Trophoblast cell (in vitro differentiated cells and primary cell): Measurements from ENCODE around the gene SYNJ2.

Experiments used
- DNase-seq, 2 donors: peaks; one replicate each; pipeline ENCODE4 v3.0.0-alpha.2; 2016
- H2AFZ ChIP-seq: 2 replicates; pipeline ENCODE4 v1.6.1; 2013; ENCODE audit warnings: low read length, moderate library complexity, mild to moderate bottlenecking; ENCODE audit not compliant: insufficient read depth, poor library complexity
- H2AK5ac ChIP-seq: 2 replicates; pipeline ENCODE4 v1.6.1; 2013; ENCODE audit warnings: mild to moderate bottlenecking, low read length
- H2BK120ac ChIP-seq: 2 replicates; pipeline ENCODE4 v1.6.1; 2013; ENCODE audit warnings: low read length, mild to moderate bottlenecking, moderate library complexity; ENCODE audit not compliant: insufficient read depth, poor library complexity
- H2BK12ac ChIP-seq: 2 replicates; pipeline ENCODE4 v1.6.1; 2013; ENCODE audit warnings: mild to moderate bottlenecking, low read length, moderate library complexity
- H2BK5ac ChIP-seq: 2 replicates; pipeline ENCODE4 v1.6.1; 2013; ENCODE audit warnings: low read length, low read depth, moderate library complexity, mild to moderate bottlenecking; ENCODE audit not compliant: poor library complexity
- H3K14ac ChIP-seq: 2 replicates; pipeline ENCODE4 v1.6.1; 2013; ENCODE audit warnings: mild to moderate bottlenecking, low read length
- H3K18ac ChIP-seq: 2 replicates; pipeline ENCODE4 v1.6.1; 2013; ENCODE audit warnings: mild to moderate bottlenecking, low read length
- H3K23ac ChIP-seq: 2 replicates; pipeline ENCODE4 v1.6.1; 2013; ENCODE audit warnings: low read length
- H3K27ac ChIP-seq: 2 replicates; pipeline ENCODE4 v1.5.1; 2013; ENCODE audit warnings: low read depth, mild to moderate bottlenecking, inconsistent platforms, low read length, moderate library complexity
- H3K27me3 ChIP-seq: 2 replicates; pipeline ENCODE4 v1.6.1; 2013; ENCODE audit warnings: inconsistent platforms, mild to moderate bottlenecking, low read length, moderate library complexity; ENCODE audit not compliant: insufficient read depth
- H3K36me3 ChIP-seq, 2 experiments: 1 replicate in 1 of 2; 2 replicates in 1 of 2; pipeline ENCODE4 v1.6.1; 2013; ENCODE audit warnings: low read length in 2 of 2, mild to moderate bottlenecking in 2 of 2, moderate library complexity in 1 of 2; ENCODE audit not compliant: insufficient read depth in 2 of 2, control insufficient read depth in 1 of 2
- H3K4ac ChIP-seq: 2 replicates; pipeline ENCODE4 v1.6.1; 2013; ENCODE audit warnings: low read depth, mild to moderate bottlenecking, low read length, moderate library complexity
- H3K4me1 ChIP-seq, 2 experiments: 1 replicate in 1 of 2; 2 replicates in 1 of 2; pipeline ENCODE4 v1.6.1; 2013; ENCODE audit warnings: low read length in 2 of 2, mild to moderate bottlenecking in 2 of 2, moderate library complexity in 1 of 2; ENCODE audit not compliant: insufficient read depth in 2 of 2, control insufficient read depth in 1 of 2
- H3K4me2 ChIP-seq: 2 replicates; pipeline ENCODE4 v1.6.1; 2013; ENCODE audit warnings: inconsistent platforms, mild to moderate bottlenecking, low read length, moderate library complexity
- H3K4me3 ChIP-seq: 2 replicates; pipeline ENCODE4 v1.5.1; 2013; ENCODE audit warnings: mild to moderate bottlenecking, low read depth, low read length, inconsistent platforms
- H3K79me1 ChIP-seq: one replicate; pipeline ENCODE4 v1.6.1; 2013; ENCODE audit warnings: low read length
- H3K79me2 ChIP-seq: 2 replicates; pipeline ENCODE4 v1.6.1; 2013; ENCODE audit warnings: low read length, mild to moderate bottlenecking; ENCODE audit not compliant: control insufficient read depth, insufficient read depth, poor library complexity
- H3K9ac ChIP-seq: 2 replicates; pipeline ENCODE4 v1.6.1; 2013; ENCODE audit warnings: mild to moderate bottlenecking, low read length
- H3K9me3 ChIP-seq: 2 replicates; pipeline ENCODE4 v1.6.1; 2013; ENCODE audit warnings: low read depth, mild to moderate bottlenecking, control low read depth, inconsistent platforms, low read length; ENCODE audit not compliant: insufficient read depth
- H4K12ac ChIP-seq: 2 replicates; pipeline ENCODE4 v1.6.1; 2013; ENCODE audit warnings: low read depth, mild to moderate bottlenecking, low read length, moderate library complexity
- H4K8ac ChIP-seq: 2 replicates; pipeline ENCODE4 v1.6.1; 2013; ENCODE audit warnings: low read depth, mild to moderate bottlenecking, low read length, moderate library complexity
- H4K91ac ChIP-seq: one replicate; pipeline ENCODE4 v1.6.1; 2013; ENCODE audit warnings: low read depth, mild to moderate bottlenecking, low read length, moderate library complexity
- WGBS: extraction: QIAGEN DNeasy Blood & Tissue Kit; methylation state at CpG from one replicate; pipeline ENCODE4 v1.1.7; 2013; ENCODE audit warnings: missing lambda C conversion rate; ENCODE audit not compliant: insufficient read length, insufficient coverage; ENCODE audit errors: extremely low coverage; 5-methylcytosine and 5-hydroxymethylcytosine counted together

The SYNJ2 gene

GRCh38 chr6:158023597-158023939, 41.9 kb downstream of the SYNJ2 start:
- H3K79me2 ChIP-seq, result peaks cover 4% of the 10 kb centered on the region
- no peak overlapping the region for H3K4me3 ChIP-seq
- H3K4me1 ChIP-seq, result peaks cover 13 to 17% of the 10 kb centered on the region in 2 experiments
- H3K4ac ChIP-seq, result no peak overlapping the region
- H2AFZ ChIP-seq, result no peak overlapping the region
- no peak for DNase-seq
- no peak overlapping the region for H3K4me2 ChIP-seq
- no peak overlapping the region for H2BK120ac ChIP-seq
- H3K18ac ChIP-seq, result no peak overlapping the region
- no peak overlapping the region for H2BK5ac ChIP-seq
- no peak overlapping the region for H4K91ac ChIP-seq
- H4K8ac ChIP-seq, result no peak overlapping the region
- H3K23ac ChIP-seq, result no peak overlapping the region
- H2BK12ac ChIP-seq, result no peak overlapping the region
- H3K9me3 ChIP-seq, result peaks cover 1% of the 10 kb centered on the region
- H3K79me1 ChIP-seq, result peaks cover 16% of the 10 kb centered on the region
- no CpG with 5 or more reads among the region's 5 CpGs for WGBS
- H3K9ac ChIP-seq, result no peak overlapping the region
- no peak overlapping the region for H2AK5ac ChIP-seq
- H3K27ac ChIP-seq, result no peak overlapping the region
- no peaks in the 10 kb centered on the region for H3K27me3 ChIP-seq
- H4K12ac ChIP-seq, result no peak overlapping the region
- H3K14ac ChIP-seq, result no peak overlapping the region
- peaks cover 12 to 21% of the 10 kb centered on the region in 2 experiments for H3K36me3 ChIP-seq

GRCh38 chr6:158024566-158025297, 43.1 kb downstream of the SYNJ2 start:
- no CpG with 5 or more reads among the region's 16 CpGs for WGBS
- H3K27ac ChIP-seq, result no peak overlapping the region
- H4K91ac ChIP-seq, result no peak overlapping the region
- no peak overlapping the region for H2AK5ac ChIP-seq
- H3K9me3 ChIP-seq, result peaks cover 1% of the 10 kb centered on the region
- no peak overlapping the region for H3K4me3 ChIP-seq
- H2BK12ac ChIP-seq, result no peak overlapping the region
- no peaks in the 10 kb centered on the region for H3K27me3 ChIP-seq
- no peak overlapping the region for H2BK5ac ChIP-seq
- H3K4ac ChIP-seq, result peak overlapping the region; percentile 32
- no peak overlapping the region for H3K4me2 ChIP-seq
- H4K12ac ChIP-seq, result no peak overlapping the region
- DNase-seq, result no peak
- H3K79me2 ChIP-seq, result peaks cover 4% of the 10 kb centered on the region
- H3K23ac ChIP-seq, result no peak overlapping the region
- no peak overlapping the region for H3K14ac ChIP-seq
- H3K36me3 ChIP-seq, result peaks cover 8 to 15% of the 10 kb centered on the region in 2 experiments
- H2AFZ ChIP-seq, result no peak overlapping the region
- no peak overlapping the region for H3K18ac ChIP-seq
- H3K79me1 ChIP-seq, result peaks cover 16% of the 10 kb centered on the region
- H2BK120ac ChIP-seq, result no peak overlapping the region
- H4K8ac ChIP-seq, result no peak overlapping the region
- H3K4me1 ChIP-seq, result peaks cover 13 to 17% of the 10 kb centered on the region in 2 experiments
- no peak overlapping the region for H3K9ac ChIP-seq

GRCh38 chr6:158026054-158026900, 44.6 kb downstream of the SYNJ2 start:
- H3K18ac ChIP-seq, result peak overlapping the region; percentile 58
- peak overlapping the region; percentile 75 for H2AK5ac ChIP-seq
- peak overlapping the region; percentile 22 for H2BK5ac ChIP-seq
- no peak overlapping the region for H3K9ac ChIP-seq
- peak; percentile 48 to 52 for DNase-seq
- H4K91ac ChIP-seq, result peak overlapping the region; percentile 57
- H2BK12ac ChIP-seq, result peak overlapping the region; percentile 69
- H3K14ac ChIP-seq, result peak overlapping the region; percentile 29
- peaks cover 4% of the 10 kb centered on the region for H3K79me2 ChIP-seq
- H3K79me1 ChIP-seq, result peaks cover 15% of the 10 kb centered on the region
- no peak overlapping the region for H3K4me2 ChIP-seq
- no peaks in the 10 kb centered on the region for H3K9me3 ChIP-seq
- peak overlapping the region; percentile 37 for H4K8ac ChIP-seq
- no peak overlapping the region for H4K12ac ChIP-seq
- peak overlapping the region; percentile 24 for H3K27ac ChIP-seq
- no peak overlapping the region for H2AFZ ChIP-seq
- H3K23ac ChIP-seq, result no peak overlapping the region
- peaks cover 3 to 12% of the 10 kb centered on the region in 2 experiments for H3K36me3 ChIP-seq
- H3K4me1 ChIP-seq, result peaks cover 15 to 19% of the 10 kb centered on the region in 2 experiments
- H3K27me3 ChIP-seq, result no peaks in the 10 kb centered on the region
- H2BK120ac ChIP-seq, result peak overlapping the region; percentile 47
- H3K4ac ChIP-seq, result peak overlapping the region; percentile 85
- no peak overlapping the region for H3K4me3 ChIP-seq
- no CpG with 5 or more reads among the region's 21 CpGs for WGBS

- Histone ChIP-seq H3K9ac (no peak overlapping the region), H3K27me3 (no peaks in the 10 kb centered on the region), H3K79me1 (peaks cover 14% of the 10 kb centered on the region), H3K4ac (peak overlapping the region; percentile 85), H3K4me2 (no peak overlapping the region), H3K4me3 (no peak overlapping the region), H3K14ac (peak overlapping the region; percentile 18), H3K36me3 (peaks cover 3 to 9% of the 10 kb centered on the region in 2 experiments), H2AK5ac (peak overlapping the region; percentile 75), H3K27ac (peak overlapping the region; percentile 21), H3K9me3 (no peaks in the 10 kb centered on the region), H4K8ac (peak overlapping the region; percentile 54), H2BK12ac (peak overlapping the region; percentile 69), H4K12ac (no peak overlapping the region), H3K23ac (no peak overlapping the region), H2BK120ac (peak overlapping the region; percentile 29), H3K4me1 (peaks cover 21 to 22% of the 10 kb centered on the region in 2 experiments), H2AFZ (no peak overlapping the region), H3K79me2 (peaks cover 4% of the 10 kb centered on the region), H4K91ac (peak overlapping the region; percentile 57), H3K18ac (peak overlapping the region; percentile 58), H2BK5ac (peak overlapping the region; percentile 28)
- WGBS, result no CpG with 5 or more reads among the region's 23 CpGs
- no peak for DNase-seq
Measured at GRCh38 chr6:158026901-158027589, 45.4 kb downstream of the SYNJ2 start.
